HG02884 (cell line): Measurements from ENCODE around the gene RASSF7.

Source experiments
- ATAC-seq: cut with Tn5 transposase; IDR thresholded peaks from one replicate; pipeline ENCODE4 v1.9.1; 2021; ENCODE audit warnings: mild to moderate bottlenecking, moderate library complexity; ENCODE audit not compliant: unreplicated experiment

The RASSF7 gene

GRCh38 chr11:607971-608659, 47.3 kb downstream of the RASSF7 start:
- no peak for ATAC-seq

- ATAC-seq: no peak
These were observed 48.1 kb downstream of the RASSF7 start for GRCh38 chr11:608791-609251.

GRCh38 chr11:609341-609811, 48.6 kb downstream of the RASSF7 start:
- ATAC-seq: no peak

- ATAC-seq: no peak
These were observed 49.5 kb downstream of the RASSF7 start for GRCh38 chr11:610146-610801.

GRCh38 chr11:611001-611996, 50.5 kb downstream of the RASSF7 start:
- no peak for ATAC-seq

- ATAC-seq: no peak
These were observed 51.6 kb downstream of the RASSF7 start for GRCh38 chr11:612201-612960.

- ATAC-seq: no peak
These were observed 52.2 kb downstream of the RASSF7 start for GRCh38 chr11:612961-613300.

GRCh38 chr11:613369-613968, 52.7 kb downstream of the RASSF7 start:
- no peak for ATAC-seq
